Germinal center (tissue), 1 donor: ENCODE data around the gene MINK1.

ENCODE experiments used
- DNase-seq: peaks from one replicate; pipeline ENCODE4 v3.0.0; 2012; ENCODE audit warnings: mixed read lengths, low spot score

MINK1 gene

GRCh38 chr17:4833178-4833940, at the start of gene MINK1:
Gene MINK1 (plus strand): TSS chr17:4833340. CDS start chr17:4833584, 244 bp downstream.
- peak; percentile 99 for DNase-seq

DNA sequence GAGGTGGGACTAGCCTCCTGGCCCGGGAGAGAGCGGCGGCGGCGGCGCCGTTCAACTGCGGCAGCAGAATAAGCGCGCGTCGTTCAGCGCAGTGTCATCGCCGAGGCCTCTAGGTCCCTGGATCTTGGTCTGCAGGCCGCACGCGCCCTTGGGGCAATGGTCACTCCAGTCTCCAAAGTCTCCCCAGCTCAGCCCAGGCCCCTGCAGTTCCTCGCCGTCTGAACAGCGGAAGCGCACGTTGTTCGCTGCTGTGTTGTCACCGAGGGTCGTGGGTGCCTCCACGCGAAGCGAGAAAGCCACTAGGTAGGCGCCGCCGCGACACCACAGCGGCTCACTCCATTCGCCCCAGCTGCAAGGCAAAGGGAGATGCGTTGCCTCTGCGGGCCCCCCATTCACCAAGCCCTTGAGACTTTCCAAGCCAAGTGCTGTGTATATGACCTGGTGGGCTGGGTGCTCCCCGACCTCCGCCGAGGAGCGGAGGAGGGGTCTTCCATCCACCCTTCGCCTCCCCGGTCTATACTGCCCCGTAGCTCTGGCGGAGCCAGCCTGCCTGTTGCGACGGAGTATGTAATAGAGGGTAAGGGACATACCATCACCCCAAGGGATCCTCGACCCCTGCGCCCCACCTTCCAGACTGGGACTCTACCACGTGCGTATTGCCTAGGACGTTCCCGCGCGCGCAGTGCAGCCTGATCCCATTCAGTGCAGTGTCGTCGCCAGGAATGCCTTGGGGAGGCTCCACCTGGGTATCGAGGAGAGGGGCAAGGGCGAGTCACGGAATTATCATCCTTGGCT, 47.6 kb upstream of the MINK1 start:
- DNase-seq: no peak

DNA sequence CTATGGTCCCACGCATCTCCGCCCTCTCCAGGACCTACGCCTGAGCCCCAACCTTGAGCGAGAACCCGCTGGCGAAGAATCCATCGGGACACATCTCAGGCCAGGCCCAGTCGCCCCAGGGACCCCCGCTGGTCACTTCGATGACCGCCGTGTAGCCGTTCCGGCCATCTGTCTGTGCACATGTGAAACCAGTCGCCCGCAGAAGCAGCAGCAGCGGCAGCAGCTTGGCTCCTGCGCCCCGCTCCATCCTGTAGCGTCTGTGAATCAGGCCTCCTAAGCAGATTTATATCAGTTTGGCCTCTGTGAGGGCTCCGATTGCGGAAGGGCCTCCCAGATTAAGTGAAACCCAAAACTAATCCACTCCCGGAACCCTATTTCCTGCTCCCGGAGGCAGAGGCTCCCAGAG, 47.0 kb upstream of the MINK1 start, which contains the start of gene VMO1:
Gene VMO1 (minus strand): TSS at position 259 of the 406 bp plus-strand sequence. CDS start 12 bp downstream, at position 247.
- no peak for DNase-seq

DNA sequence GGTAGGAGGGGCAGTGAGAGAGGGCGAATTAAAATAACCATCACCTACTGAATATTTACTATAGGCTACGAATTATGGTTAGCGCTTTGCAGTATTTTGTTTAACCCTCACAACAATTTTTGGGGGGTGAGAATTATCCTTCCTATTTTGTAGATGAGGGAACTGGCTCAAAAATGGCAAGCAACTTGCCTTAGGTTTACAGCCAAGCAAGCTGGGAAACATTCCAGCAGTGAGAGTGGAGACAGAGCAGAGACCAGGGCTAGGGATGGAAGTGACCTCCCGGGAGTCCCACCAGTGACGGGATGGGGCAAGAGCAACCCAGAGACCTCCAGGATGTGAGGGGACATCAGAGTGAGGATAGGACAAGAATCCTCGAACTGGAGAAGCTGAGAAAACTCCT, 46.6 kb upstream of the MINK1 start:
- no peak for DNase-seq

GRCh38 chr17:4788159-4788806, 44.9 kb upstream of the MINK1 start:
- DNase-seq: no peak

- no peak for DNase-seq
These were observed 44.1 kb upstream of the MINK1 start, which contains the start of gene GLTPD2 for GRCh38 chr17:4788807-4789700. Gene GLTPD2 (plus strand): TSS chr17:4788964. CDS start chr17:4789012, 48 bp downstream.

DNA sequence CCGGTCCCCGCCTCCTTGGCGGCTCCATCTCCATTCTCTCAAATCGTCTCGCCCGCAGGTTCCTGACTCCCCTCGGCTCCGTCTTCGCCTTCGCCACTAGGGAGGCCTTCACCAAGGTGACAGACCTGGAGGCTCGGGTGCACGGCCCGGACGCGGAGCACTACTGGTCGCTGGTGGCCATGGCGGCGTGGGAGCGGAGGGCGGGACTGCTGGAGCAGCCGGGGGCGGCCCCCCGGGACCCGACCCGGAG, 43.5 kb upstream of the MINK1 start:
- DNase-seq: no peak

DNA sequence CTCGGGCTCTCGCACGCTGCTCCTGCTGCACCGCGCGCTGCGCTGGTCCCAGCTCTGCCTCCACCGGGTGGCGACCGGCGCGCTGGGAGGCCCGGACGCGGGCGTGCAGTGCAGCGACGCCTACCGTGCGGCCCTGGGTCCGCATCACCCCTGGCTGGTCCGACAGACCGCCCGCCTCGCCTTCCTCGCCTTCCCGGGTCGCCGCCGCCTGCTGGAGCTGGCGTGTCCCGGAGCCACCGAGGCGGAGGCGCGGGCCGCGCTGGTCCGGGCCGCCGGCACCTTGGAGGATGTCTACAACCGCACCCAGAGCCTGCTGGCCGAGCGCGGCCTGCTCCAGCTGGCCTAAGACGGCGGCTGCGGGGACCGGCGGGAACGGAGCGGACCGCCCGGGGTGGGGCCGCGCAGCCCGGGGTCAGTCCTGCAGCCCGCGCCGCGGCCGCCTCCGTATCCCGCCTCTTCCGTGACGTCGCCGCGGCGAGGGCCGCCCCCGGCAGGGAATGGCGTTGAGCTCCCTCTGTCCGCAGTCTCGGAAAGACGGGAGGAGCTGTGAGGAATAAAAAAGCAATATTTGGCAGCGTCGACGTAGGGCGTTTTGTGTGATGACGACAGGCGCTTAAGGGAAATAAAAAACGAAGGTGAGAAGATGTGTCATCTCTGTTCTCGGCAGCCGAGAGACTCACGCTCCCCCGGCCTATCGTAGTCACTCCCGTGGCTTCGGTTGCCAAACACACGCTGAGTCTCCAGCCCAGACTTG, 43.0 kb upstream of the MINK1 start:
- DNase-seq: peak; percentile 93

DNA sequence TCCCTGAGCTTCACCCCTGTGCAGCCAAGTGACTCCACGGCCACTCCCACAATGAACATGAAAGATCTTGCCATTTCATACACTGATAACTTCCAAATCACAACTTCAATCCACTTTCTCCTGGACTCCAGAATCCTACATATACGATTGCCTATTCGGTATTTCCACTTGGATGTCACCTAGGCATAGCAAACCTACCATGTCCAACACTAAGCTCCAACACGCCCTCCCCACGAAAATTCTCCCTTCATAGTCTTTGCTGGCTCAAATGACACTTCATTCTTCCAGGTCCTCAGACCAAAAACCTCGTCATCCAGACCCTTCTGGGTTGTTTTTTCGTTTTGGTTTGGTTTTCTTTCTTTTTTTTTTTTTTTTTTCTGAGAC, 42.4 kb upstream of the MINK1 start:
- DNase-seq: no peak

- no peak for DNase-seq
These were observed 38.0 kb upstream of the MINK1 start for GRCh38 chr17:4795168-4795567.

- no peak for DNase-seq
These were observed 36.6 kb upstream of the MINK1 start for GRCh38 chr17:4796552-4796920.

- no peak for DNase-seq
These were observed 32.5 kb upstream of the MINK1 start for GRCh38 chr17:4800462-4801196.

DNA sequence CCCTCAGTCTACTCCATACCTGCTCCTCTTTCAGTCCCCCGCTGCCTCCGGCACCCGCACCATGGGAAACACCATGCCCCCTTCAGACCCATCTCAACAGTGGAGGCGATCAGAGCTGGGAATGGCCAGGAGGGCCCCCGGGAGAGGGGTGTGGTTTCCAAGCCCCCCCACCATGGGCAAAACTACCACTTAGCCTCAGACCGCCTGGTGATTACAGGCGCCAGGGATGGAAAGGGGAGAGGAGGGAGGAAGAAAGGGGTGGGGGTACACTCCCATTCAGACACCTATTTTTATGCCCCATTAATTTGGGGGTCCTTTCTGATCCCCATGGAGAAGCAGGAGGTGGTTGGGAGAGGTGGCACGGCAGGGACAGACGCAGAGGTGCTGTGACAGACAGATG, 30.9 kb upstream of the MINK1 start, which contains the start of gene C17orf114:
Gene C17orf114 (minus strand): TSS at position 101 of the 400 bp plus-strand sequence.
- DNase-seq: no peak

- no peak for DNase-seq
These were observed 26.7 kb upstream of the MINK1 start for GRCh38 chr17:4806456-4806776.

DNA sequence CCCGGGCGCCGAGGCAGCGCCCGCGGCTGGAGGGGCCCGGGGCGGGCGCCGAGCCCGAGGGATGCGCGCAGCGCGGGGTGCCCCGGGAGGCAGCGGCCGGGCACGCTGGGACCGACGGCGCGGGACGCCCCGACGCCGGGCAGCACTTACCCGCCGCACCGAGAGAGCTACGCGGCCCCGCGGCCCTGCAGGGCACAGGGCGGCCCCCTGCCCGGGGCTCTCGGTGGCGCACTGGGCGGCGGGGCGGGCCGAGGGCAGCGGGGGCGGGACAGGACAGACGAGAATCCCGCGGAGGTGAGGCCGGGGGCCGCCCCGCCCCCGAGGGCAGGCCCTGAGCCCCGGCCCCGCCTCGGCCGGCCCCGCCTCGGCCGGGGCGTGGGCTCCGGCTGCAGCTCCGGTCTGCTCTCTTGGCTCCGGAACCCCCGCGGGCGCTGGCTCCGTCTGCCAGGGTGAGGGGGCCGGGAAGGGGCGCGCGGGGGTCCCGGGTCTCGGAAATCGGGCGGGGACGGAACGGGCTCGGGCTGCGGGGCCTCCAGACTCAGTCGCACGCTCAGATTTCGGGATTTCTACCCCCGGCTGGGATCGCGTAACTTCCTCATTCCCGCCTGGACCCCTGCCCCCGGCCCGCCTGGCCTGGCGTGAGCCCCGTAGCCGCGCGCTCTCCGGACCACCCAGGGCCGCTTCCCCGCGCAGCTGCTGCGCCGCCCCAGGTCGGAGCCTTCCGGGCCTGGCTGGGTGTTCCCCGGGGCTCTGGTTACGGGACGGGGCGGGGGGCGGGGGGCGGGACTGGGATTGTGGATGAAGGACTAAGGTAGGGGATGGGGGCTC, 26.1 kb upstream of the MINK1 start, which contains the start of gene PLD2:
Gene PLD2 (plus strand): TSS at position 376 of the 828 bp plus-strand sequence. CDS start 621 bp downstream, outside the sequence.
- DNase-seq: peak; percentile 97

DNA sequence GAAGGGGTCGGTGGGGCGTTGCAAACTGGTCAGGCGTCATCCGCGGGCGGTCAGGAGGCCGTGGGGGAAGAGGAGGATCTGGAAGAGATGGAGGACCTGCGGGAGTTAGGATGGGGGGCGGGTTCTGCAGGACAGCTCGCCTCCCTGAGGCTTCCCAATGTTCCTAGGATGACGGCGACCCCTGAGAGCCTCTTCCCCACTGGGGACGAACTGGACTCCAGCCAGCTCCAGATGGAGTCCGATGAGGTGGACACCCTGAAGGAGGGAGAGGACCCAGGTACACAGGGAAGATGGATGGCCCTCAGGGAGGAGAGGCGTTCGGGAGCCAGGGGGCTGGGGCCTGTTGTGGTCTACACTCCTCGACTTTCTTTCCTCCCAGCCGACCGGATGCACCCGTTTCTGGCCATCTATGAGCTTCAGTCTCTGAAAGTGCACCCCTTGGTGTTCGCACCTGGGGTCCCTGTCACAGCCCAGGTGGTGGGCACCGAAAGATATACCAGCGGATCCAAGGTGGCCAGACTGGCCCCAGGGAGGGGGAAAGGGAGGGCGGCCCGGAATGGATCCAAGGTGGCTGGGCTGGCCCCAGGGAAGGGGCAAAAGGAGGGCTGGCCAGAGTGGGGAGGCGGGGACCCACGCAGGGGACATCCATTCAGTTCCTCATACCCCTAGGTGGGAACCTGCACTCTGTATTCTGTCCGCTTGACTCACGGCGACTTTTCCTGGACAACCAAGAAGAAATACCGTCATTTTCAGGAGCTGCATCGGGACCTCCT, 25.3 kb upstream of the MINK1 start:
- DNase-seq: no peak

GRCh38 chr17:4808378-4808767, 24.8 kb upstream of the MINK1 start:
- DNase-seq: no peak

GRCh38 chr17:4810696-4811290, 22.3 kb upstream of the MINK1 start:
- no peak for DNase-seq
